GM10248 (cell line): ENCODE data around the gene ARL13B.

Experiments
- CTCF ChIA-PET: fragments of 300-600 bp; sonication (Branson Sonifier 250); formaldehyde crosslinking; extraction: SDS; loops from one replicate; lab custom pipeline; 2021; ENCODE audit warnings: antibody characterized with exemption; lab: Yijun Ruan, JAX
- POLR2A ChIA-PET: fragments of 350-650 bp; sonication (Branson Sonifier 250); formaldehyde crosslinking; extraction: SDS; loops from one replicate; lab custom pipeline; 2020; ENCODE audit warnings: antibody characterized with exemption; lab: Yijun Ruan, JAX
- DNase-seq: peaks from one replicate; pipeline ENCODE4 v3.0.0; 2012; ENCODE audit errors: extremely low spot score
- TF ChIP-seq, protein P1 (sequence below): IDR thresholded peaks from 2 replicates; pipeline ENCODE4 v1.5.1; 2012; ENCODE audit warnings: mild to moderate bottlenecking, low read depth; ENCODE audit errors: extremely low read depth, missing control alignments, control extremely low read depth

Gene ARL13B

DNA sequence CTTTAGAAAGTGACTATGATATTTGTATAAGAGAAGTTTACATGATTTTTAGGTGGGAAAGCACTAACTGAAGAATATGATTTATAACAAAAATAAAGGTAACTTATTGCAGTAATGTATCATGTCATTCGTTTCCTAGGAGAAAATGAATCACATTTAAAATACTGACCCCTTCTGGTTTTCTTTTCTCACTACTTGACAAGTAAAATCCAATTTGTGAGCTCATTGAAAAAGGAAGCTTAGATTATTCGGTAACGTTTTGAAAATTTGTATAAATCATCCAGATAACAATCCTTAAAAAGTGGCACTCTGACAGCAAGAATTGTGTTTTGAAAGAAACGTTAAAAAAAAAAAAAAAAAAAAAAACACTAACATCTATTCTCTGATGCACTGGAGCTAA lies 121.9 kb downstream of the ARL13B start:
- DNase-seq, result no peak
- TF ChIP-seq, protein P1, sequence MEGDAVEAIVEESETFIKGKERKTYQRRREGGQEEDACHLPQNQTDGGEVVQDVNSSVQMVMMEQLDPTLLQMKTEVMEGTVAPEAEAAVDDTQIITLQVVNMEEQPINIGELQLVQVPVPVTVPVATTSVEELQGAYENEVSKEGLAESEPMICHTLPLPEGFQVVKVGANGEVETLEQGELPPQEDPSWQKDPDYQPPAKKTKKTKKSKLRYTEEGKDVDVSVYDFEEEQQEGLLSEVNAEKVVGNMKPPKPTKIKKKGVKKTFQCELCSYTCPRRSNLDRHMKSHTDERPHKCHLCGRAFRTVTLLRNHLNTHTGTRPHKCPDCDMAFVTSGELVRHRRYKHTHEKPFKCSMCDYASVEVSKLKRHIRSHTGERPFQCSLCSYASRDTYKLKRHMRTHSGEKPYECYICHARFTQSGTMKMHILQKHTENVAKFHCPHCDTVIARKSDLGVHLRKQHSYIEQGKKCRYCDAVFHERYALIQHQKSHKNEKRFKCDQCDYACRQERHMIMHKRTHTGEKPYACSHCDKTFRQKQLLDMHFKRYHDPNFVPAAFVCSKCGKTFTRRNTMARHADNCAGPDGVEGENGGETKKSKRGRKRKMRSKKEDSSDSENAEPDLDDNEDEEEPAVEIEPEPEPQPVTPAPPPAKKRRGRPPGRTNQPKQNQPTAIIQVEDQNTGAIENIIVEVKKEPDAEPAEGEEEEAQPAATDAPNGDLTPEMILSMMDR, result no peak
- ChIA-PET POLR2A (no interaction called here), CTCF (interaction anchor here (0.6 to 1.5 kb wide), 4 partner anchors 13 to 97 kb away, joined by 3 to 4 read pairs (median 3); no protein-coding TSS in a partner anchor)
